HG03439 (cell line): ENCODE data around the gene CBR1.
A peak's percentile ranks its signal among the peaks of the same experiment; 100 is the strongest.
"Not testable (repeated sequence)": the region's sequence is repeated elsewhere in the genome, so short reads cannot be mapped to it uniquely, and the experiment has no call there.

Source experiments
- ATAC-seq: cut with Tn5 transposase; IDR thresholded peaks from one replicate; pipeline ENCODE4 v1.9.1; 2021; ENCODE audit warnings: mild to moderate bottlenecking, moderate library complexity; ENCODE audit not compliant: unreplicated experiment

CBR1 gene

GRCh38 chr21:36079010-36079649 is 9.3 kb downstream of the CBR1 start:
- ATAC-seq: peak; percentile 52

GRCh38 chr21:36079671-36080070 is 9.8 kb downstream of the CBR1 start:
- no peak for ATAC-seq

- ATAC-seq: no peak
These were observed 10.6 kb downstream of the CBR1 start for GRCh38 chr21:36080386-36080785.

GRCh38 chr21:36082237-36082664 is 12.4 kb downstream of the CBR1 start:
- no peak for ATAC-seq

GRCh38 chr21:36087362-36088138 is 17.7 kb downstream of the CBR1 start:
- ATAC-seq: no peak

- ATAC-seq: no peak
These were observed 20.1 kb downstream of the CBR1 start for GRCh38 chr21:36089946-36090345.

GRCh38 chr21:36092681-36093080 is 22.9 kb downstream of the CBR1 start:
- no peak for ATAC-seq

GRCh38 chr21:36093512-36093911 is 23.7 kb downstream of the CBR1 start:
- ATAC-seq: no peak

GRCh38 chr21:36096398-36097290 is 26.8 kb downstream of the CBR1 start:
- ATAC-seq: no peak

- ATAC-seq: no peak
These were observed 27.8 kb downstream of the CBR1 start for GRCh38 chr21:36097427-36098181.

- no peak for ATAC-seq
These were observed 28.3 kb downstream of the CBR1 start for GRCh38 chr21:36098182-36098532.

GRCh38 chr21:36099000-36099399 is 29.2 kb downstream of the CBR1 start:
- ATAC-seq: no peak

- not testable (repeated sequence) for ATAC-seq
These were observed 29.9 kb downstream of the CBR1 start for GRCh38 chr21:36099695-36100211.

GRCh38 chr21:36100971-36101641 is 31.3 kb downstream of the CBR1 start:
- no peak for ATAC-seq

GRCh38 chr21:36103434-36103833 is 33.6 kb downstream of the CBR1 start:
- ATAC-seq: no peak

- ATAC-seq: no peak
These were observed 34.8 kb downstream of the CBR1 start for GRCh38 chr21:36104317-36105300.

- ATAC-seq: no peak
These were observed 35.6 kb downstream of the CBR1 start for GRCh38 chr21:36105327-36105842.

GRCh38 chr21:36109868-36110267 is 40.0 kb downstream of the CBR1 start:
- no peak for ATAC-seq

GRCh38 chr21:36111238-36111637 is 41.4 kb downstream of the CBR1 start:
- no peak for ATAC-seq
